Transverse colon (tissue), 4 donors: Measurements from ENCODE around the gene MRFAP1.

Experiments used
- CTCF ChIP-seq, 5 experiments: fragments of 200-600 bp in 3 of 5; fragments of 450-650 bp in 2 of 5; sonication (generic) in 3 of 5; IDR thresholded peaks; 1 replicate in 2 of 5; 2 replicates in 3 of 5; pipeline ENCODE4 v1.5.1; 2016 to 2017; ENCODE audit warnings: antibody characterized with exemption in 5 of 5, inconsistent platforms in 3 of 5, mild to moderate bottlenecking in 2 of 5, moderate library complexity in 1 of 5
- EP300 ChIP-seq: sonication (generic); formaldehyde crosslinking; IDR thresholded peaks from one replicate; pipeline ENCODE4 v1.6.1; 2017; ENCODE audit warnings: antibody characterized with exemption, low read depth
- POLR2AphosphoS5 ChIP-seq, 3 donors: sonication (generic); formaldehyde crosslinking; IDR thresholded peaks; one replicate each; pipeline ENCODE4 v1.6.1; 2016; ENCODE audit warnings: antibody characterized with exemption in 3 of 3

DNA sequence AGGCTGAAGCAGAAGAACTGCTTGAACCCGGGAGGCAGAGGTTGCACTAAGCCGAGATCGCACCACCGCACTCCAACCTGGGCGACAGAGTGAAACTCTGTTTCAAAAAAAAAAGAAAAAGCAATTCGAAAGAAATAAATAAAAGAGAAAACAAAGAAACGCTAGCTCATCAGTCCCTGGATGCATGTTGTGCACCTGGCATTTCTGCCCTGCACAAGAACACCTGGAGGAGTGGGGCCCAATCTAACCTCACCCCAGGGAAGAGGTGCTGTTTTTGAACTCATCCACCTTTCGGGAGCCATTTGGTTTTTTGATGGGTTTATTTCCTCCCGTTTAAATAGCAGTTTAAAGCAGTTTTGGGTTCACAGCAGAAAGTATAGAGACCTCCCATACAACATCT, 5.7 kb upstream of the MRFAP1 start:
- no peak for TF ChIP-seq CTCF (IDR thresholded peaks at IDR 0.05)
- TF ChIP-seq EP300, result no peak
- no peak for TF ChIP-seq POLR2AphosphoS5 (IDR thresholded peaks at IDR 0.05)
